IPS-18a (cell line): ENCODE data around the gene RASL11B.

Source experiments
- H3K27ac ChIP-seq: one replicate; pipeline ENCODE4 v1.5.1; 2013; ENCODE audit warnings: low read length
- H3K27me3 ChIP-seq: one replicate; pipeline ENCODE4 v1.6.1; 2013; ENCODE audit warnings: mild to moderate bottlenecking, low read length; ENCODE audit not compliant: control insufficient read depth, insufficient read depth
- H3K36me3 ChIP-seq: one replicate; pipeline ENCODE4 v1.6.1; 2013; ENCODE audit warnings: low read depth, low read length; ENCODE audit not compliant: control insufficient read depth
- H3K4me1 ChIP-seq: one replicate; pipeline ENCODE4 v1.6.1; 2013; ENCODE audit warnings: low read depth, low read length; ENCODE audit not compliant: control insufficient read depth
- H3K4me3 ChIP-seq: one replicate; pipeline ENCODE4 v1.5.1; 2013; ENCODE audit warnings: low read length
- H3K9ac ChIP-seq: one replicate; pipeline ENCODE4 v1.6.1; 2013; ENCODE audit warnings: mild to moderate bottlenecking, low read length, moderate library complexity
- H3K9me3 ChIP-seq: one replicate; pipeline ENCODE4 v1.6.1; 2013; ENCODE audit warnings: low read depth, low read length; ENCODE audit not compliant: control insufficient read depth

Gene RASL11B

DNA sequence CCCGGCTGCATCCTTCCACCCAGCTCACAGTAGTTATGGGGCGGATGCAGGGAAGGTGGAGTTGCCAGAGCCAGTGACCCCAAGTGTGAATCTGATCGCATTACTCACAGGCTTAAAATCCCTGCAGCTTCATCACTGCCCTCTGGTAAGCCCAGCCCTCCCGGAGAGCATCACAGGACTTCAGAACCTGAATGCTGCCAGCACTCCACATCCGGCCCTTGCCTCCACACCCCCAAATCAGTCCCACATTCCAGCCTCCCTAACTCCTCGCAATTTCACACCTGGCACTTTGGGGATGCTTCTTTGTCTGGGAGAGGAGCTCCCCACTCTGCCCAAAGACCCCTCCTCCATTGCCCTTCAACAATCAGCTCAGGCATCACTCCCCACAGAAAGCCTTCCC, 15.6 kb downstream of the RASL11B start:
- Histone ChIP-seq H3K27ac (no peak overlapping the region), H3K4me3 (no peak overlapping the region), H3K27me3 (peaks cover 14% of the 10 kb centered on the region), H3K9ac (no peak overlapping the region), H3K9me3 (no peaks in the 10 kb centered on the region), H3K36me3 (no peaks in the 10 kb centered on the region), H3K4me1 (peaks cover 35% of the 10 kb centered on the region)

GRCh38 chr4:52879471-52879870, 17.4 kb downstream of the RASL11B start:
- H3K4me3 ChIP-seq: no peak overlapping the region
- H3K9ac ChIP-seq: no peak overlapping the region
- H3K4me1 ChIP-seq: peaks cover 34% of the 10 kb centered on the region
- H3K36me3 ChIP-seq: no peaks in the 10 kb centered on the region
- no peaks in the 10 kb centered on the region for H3K9me3 ChIP-seq
- H3K27me3 ChIP-seq: peaks cover 10% of the 10 kb centered on the region
- H3K27ac ChIP-seq: no peak overlapping the region

DNA sequence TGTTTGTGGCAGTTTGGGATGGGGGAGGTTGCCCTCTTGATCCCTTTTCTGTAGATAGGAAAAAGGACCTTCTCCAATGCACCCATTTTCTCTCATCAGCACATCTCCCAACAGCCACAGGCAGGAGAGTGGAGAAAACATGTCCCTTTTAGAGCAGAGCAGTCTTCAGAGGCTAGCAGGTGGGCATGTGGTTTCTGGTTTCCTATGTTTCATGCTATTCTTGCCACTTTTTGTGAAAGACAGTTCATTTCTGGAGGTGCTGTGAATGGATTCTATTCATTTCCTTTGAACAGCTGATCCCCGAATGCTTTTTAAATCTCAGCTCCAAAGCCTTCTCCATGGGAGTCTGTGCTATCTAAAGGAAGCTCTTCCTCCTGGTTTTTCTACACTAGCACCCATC, 18.9 kb downstream of the RASL11B start:
- Histone ChIP-seq H3K9me3 (no peaks in the 10 kb centered on the region), H3K9ac (no peak overlapping the region), H3K27ac (no peak overlapping the region), H3K27me3 (no peaks in the 10 kb centered on the region), H3K36me3 (no peaks in the 10 kb centered on the region), H3K4me1 (peaks cover 30% of the 10 kb centered on the region), H3K4me3 (no peak overlapping the region)

DNA sequence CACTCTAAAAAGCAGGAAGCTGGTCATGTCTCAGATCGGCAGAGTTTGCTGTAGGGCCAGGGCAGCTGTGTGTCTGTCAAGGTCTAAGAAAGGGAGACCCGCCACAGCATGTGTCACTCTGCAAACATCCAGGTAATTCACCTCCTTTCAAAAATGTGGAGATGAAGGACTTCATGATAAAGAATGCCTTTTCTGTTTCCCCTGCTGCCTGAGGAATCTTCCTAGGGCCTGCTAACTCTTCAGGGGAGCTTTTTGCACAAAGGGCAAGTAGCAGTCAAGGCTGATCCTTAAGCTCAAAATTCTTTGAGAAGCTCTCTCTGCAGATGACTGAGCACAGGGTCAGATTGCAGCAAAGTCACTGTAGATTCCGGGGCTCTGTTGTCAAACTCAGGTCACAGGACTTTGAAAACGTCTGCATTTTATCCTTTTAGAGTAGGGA, 21.1 kb downstream of the RASL11B start:
- no peak overlapping the region for H3K9ac ChIP-seq
- H3K4me1 ChIP-seq: peaks cover 23% of the 10 kb centered on the region
- no peak overlapping the region for H3K4me3 ChIP-seq
- H3K27ac ChIP-seq: no peak overlapping the region
- no peaks in the 10 kb centered on the region for H3K36me3 ChIP-seq
- H3K9me3 ChIP-seq: no peaks in the 10 kb centered on the region
- H3K27me3 ChIP-seq: no peaks in the 10 kb centered on the region

DNA sequence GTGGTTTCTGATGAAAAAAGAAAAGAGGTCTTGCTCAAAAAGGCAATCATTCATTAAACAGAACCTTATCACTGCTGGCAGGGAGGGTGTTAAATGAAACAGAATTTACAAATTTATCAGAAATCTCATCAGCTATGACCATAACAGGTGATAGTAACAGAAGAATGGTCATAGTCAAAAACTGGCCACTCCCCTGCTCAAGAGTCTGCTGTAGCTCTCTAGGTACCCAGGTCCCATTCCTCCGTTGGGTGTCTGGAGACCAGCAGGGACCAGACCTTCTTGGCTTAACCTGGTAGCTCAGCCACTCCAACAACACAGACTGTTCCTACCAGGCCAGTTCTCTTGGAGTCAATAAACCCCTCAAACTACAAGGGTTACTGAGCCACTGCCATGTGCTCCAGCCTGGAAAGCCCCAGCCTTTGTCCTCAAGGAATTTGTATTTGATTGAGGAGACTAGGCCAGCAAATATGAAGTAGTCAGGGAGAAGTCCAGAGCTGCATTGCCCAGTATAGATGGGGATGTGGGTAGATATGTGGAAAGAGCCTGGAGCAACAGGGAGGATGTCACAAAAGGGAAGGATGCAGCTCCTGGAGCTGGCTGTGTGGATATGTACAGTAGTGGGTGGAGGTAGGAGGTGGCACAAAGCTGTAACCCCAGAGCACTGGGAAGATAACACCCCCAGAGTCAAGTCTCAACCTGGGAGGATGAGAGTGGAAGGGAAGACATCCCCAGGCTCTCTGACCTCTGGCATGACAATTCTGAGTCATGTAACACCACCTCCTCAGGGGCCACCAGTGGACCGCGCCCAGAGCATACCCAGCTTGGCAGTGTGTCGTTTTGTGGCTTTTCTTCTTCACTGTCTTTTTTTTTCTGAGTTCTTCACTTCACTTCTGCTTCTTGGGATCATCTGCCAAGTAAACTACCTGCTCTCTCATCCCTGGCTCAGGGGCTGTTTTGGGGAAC, 21.9 kb downstream of the RASL11B start:
- peaks cover 22% of the 10 kb centered on the region for H3K4me1 ChIP-seq
- H3K27ac ChIP-seq: no peak overlapping the region
- H3K36me3 ChIP-seq: no peaks in the 10 kb centered on the region
- no peaks in the 10 kb centered on the region for H3K27me3 ChIP-seq
- H3K4me3 ChIP-seq: no peak overlapping the region
- no peak overlapping the region for H3K9ac ChIP-seq
- no peaks in the 10 kb centered on the region for H3K9me3 ChIP-seq

GRCh38 chr4:52884994-52885393, 22.9 kb downstream of the RASL11B start:
- Histone ChIP-seq H3K9ac (no peak overlapping the region), H3K27me3 (no peaks in the 10 kb centered on the region), H3K27ac (no peak overlapping the region), H3K4me1 (peaks cover 22% of the 10 kb centered on the region), H3K4me3 (no peak overlapping the region), H3K36me3 (no peaks in the 10 kb centered on the region), H3K9me3 (no peaks in the 10 kb centered on the region)

DNA sequence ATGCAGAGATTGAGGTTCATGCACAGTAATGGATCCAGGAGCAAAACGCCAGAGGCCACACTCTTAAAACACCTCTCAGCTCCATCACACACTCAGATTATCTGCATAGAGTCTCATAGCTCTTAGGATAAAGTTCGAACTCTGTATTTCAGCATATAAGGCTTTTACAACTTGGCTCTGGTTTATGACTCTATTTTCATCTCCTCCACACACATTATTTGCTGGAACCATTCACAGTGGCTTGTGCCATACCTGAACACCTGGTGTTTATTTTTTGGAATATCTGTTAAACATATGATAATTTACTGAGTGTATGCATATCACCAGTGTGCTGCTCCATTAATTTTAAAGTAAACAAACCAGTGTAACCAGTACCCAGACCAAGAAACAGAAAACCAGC, 27.2 kb downstream of the RASL11B start:
- H3K27me3 ChIP-seq: no peaks in the 10 kb centered on the region
- no peak overlapping the region for H3K27ac ChIP-seq
- no peak overlapping the region for H3K9ac ChIP-seq
- H3K4me1 ChIP-seq: peaks cover 1% of the 10 kb centered on the region
- no peak overlapping the region for H3K4me3 ChIP-seq
- H3K36me3 ChIP-seq: no peaks in the 10 kb centered on the region
- H3K9me3 ChIP-seq: no peaks in the 10 kb centered on the region

DNA sequence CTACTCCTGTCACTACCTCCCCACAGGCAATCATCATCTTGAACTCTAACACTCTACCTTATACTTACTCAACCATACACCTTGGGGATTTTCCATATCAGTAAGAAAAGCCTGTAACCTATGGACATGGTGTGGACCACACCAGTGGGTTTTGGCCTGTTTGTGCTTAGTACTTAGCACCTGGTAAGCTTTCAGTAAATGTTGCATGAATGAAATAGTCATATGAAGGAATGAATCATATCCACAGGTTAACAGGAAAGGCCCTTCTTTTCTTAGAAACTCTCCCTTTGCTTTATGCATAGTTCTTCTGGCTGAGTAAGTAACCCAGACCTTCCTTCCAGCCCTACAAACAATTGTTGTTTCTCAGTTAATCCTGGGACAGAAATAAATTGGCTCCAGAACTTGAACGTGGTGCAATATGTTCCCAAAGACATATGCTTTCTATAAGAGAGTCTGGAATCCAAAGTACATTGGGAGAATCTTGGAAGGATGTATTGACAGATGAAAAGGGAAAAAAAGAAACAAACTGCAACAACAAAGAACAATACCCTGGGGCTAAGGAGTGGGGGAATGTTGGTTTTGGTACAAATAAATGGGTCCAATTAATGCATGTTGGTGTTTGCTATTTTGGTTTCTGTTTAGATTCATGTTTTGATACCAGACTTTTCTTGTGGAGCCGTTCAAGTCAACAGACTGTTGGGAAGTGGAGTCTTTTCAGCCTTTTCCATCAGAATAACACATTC, 27.8 kb downstream of the RASL11B start:
- Histone ChIP-seq H3K27me3 (no peaks in the 10 kb centered on the region), H3K27ac (no peak overlapping the region), H3K4me1 (no peaks in the 10 kb centered on the region), H3K9ac (no peak overlapping the region), H3K4me3 (no peak overlapping the region), H3K9me3 (no peaks in the 10 kb centered on the region), H3K36me3 (no peaks in the 10 kb centered on the region)

DNA sequence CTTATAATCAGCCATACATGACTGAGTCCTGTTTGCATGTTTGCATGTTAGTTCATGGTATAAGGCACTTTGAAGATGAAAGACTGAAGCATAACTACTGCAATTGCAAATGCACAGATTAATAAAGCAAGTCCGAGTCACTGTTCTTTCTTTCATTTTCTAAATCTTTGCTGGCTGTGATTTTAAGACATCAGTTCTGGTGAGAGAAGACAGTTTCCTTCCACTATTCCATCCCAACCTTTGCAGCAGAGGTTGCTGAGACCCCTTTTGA, 28.3 kb downstream of the RASL11B start:
- H3K27me3 ChIP-seq: no peaks in the 10 kb centered on the region
- no peak overlapping the region for H3K9ac ChIP-seq
- H3K9me3 ChIP-seq: no peaks in the 10 kb centered on the region
- H3K27ac ChIP-seq: no peak overlapping the region
- no peak overlapping the region for H3K4me3 ChIP-seq
- no peaks in the 10 kb centered on the region for H3K36me3 ChIP-seq
- no peaks in the 10 kb centered on the region for H3K4me1 ChIP-seq

GRCh38 chr4:52891743-52892142, 29.6 kb downstream of the RASL11B start:
- Histone ChIP-seq H3K9me3 (no peaks in the 10 kb centered on the region), H3K4me1 (no peaks in the 10 kb centered on the region), H3K27ac (no peak overlapping the region), H3K4me3 (no peak overlapping the region), H3K27me3 (no peaks in the 10 kb centered on the region), H3K9ac (no peak overlapping the region), H3K36me3 (no peaks in the 10 kb centered on the region)

DNA sequence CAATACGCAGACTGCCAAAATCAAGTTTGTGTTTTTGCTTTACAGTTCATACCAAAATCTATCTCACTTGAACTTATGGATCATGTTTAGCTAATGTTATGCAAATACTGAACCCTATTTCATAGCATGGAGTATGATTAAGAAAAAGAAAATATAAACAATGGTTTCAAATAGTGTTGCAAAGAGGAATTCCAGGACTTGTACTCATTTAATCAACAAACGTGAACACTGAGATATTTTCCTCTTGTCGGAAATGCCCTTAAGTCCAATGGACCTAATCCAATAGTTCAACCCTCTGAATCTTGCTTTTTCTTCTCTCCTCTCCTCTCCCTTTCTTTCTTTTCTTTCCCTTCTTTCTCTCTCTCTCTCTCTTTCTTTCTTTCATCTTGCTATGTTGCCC, 30.8 kb downstream of the RASL11B start:
- no peaks in the 10 kb centered on the region for H3K36me3 ChIP-seq
- no peak overlapping the region for H3K27ac ChIP-seq
- H3K9me3 ChIP-seq: no peaks in the 10 kb centered on the region
- no peak overlapping the region for H3K9ac ChIP-seq
- no peaks in the 10 kb centered on the region for H3K4me1 ChIP-seq
- no peak overlapping the region for H3K4me3 ChIP-seq
- H3K27me3 ChIP-seq: no peaks in the 10 kb centered on the region

DNA sequence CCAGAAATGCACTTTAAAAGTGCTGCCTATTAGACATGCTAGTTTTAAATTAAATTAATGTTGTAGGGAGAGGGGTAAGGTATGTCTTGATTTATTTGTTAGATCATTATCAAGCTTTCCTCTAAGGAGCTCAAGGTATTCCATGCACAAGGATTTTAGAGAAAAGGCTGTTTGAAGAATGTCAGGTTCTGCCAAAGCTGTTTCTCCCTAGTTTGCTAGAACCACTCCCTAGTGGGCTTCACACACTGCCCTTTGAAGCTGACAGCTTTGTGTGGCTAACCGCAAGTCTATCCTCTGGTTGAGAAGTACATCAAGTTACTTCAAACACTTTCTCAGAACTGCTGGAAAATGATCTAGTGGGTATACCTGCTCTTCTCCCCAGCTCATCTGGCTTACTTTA, 32.3 kb downstream of the RASL11B start:
- Histone ChIP-seq H3K4me1 (no peaks in the 10 kb centered on the region), H3K9me3 (no peaks in the 10 kb centered on the region), H3K27ac (no peak overlapping the region), H3K36me3 (no peaks in the 10 kb centered on the region), H3K4me3 (no peak overlapping the region), H3K9ac (no peak overlapping the region), H3K27me3 (no peaks in the 10 kb centered on the region)
